NT2/D1 (cell line): Measurements from ENCODE around the gene NEO1.

Experiments
- DNase-seq: peaks from one replicate; pipeline ENCODE4 v3.0.0-alpha.2; 2011; ENCODE audit warnings: low read depth, low spot score
- H3K27me3 ChIP-seq: 2 replicates; pipeline ENCODE4 v1.6.0; 2011; ENCODE audit warnings: mild to moderate bottlenecking; ENCODE audit not compliant: insufficient read length, insufficient read depth
- H3K36me3 ChIP-seq: 2 replicates; pipeline ENCODE4 v1.6.1; 2011; ENCODE audit warnings: mild to moderate bottlenecking, low read length, mixed read lengths; ENCODE audit not compliant: insufficient read depth, insufficient read length
- H3K4me1 ChIP-seq: 2 replicates; pipeline ENCODE4 v1.5.1; 2011; ENCODE audit not compliant: insufficient read depth, insufficient read length
- H3K4me3 ChIP-seq: 2 replicates; pipeline ENCODE4 v1.5.1; 2011; ENCODE audit warnings: low read depth; ENCODE audit not compliant: insufficient read length
- H3K9ac ChIP-seq: 2 replicates; pipeline ENCODE4 v1.6.0; 2011; ENCODE audit warnings: low read depth; ENCODE audit not compliant: insufficient read length
- H3K9me3 ChIP-seq: 2 replicates; pipeline ENCODE4 v1.5.1; 2011; ENCODE audit warnings: mild to moderate bottlenecking, low read length; ENCODE audit not compliant: insufficient read depth
- SUZ12 ChIP-seq: IDR thresholded peaks from 2 replicates; pipeline ENCODE4 v1.6.1; 2011; ENCODE audit not compliant: insufficient read length, insufficient read depth; ENCODE audit errors: extremely low read depth
- YY1 ChIP-seq: IDR thresholded peaks from 2 replicates; pipeline ENCODE4 v1.6.1; 2011; ENCODE audit not compliant: insufficient read length, insufficient read depth
- ZNF274 ChIP-seq: IDR thresholded peaks from 2 replicates; pipeline ENCODE4 v1.6.1; 2011; ENCODE audit warnings: mild to moderate bottlenecking, low read depth, low read length

The NEO1 gene

GRCh38 chr15:73074241-73074640 lies 22.0 kb downstream of the NEO1 start:
- H3K9ac ChIP-seq = no peak overlapping the region
- H3K36me3 ChIP-seq = no peaks in the 10 kb centered on the region
- H3K9me3 ChIP-seq = no peaks in the 10 kb centered on the region
- no peaks in the 10 kb centered on the region for H3K27me3 ChIP-seq
- no peak overlapping the region for H3K4me3 ChIP-seq
- no peaks in the 10 kb centered on the region for H3K4me1 ChIP-seq
- DNase-seq = no peak
- TF ChIP-seq SUZ12 (no peak), YY1 (no peak), ZNF274 (no peak)

DNA sequence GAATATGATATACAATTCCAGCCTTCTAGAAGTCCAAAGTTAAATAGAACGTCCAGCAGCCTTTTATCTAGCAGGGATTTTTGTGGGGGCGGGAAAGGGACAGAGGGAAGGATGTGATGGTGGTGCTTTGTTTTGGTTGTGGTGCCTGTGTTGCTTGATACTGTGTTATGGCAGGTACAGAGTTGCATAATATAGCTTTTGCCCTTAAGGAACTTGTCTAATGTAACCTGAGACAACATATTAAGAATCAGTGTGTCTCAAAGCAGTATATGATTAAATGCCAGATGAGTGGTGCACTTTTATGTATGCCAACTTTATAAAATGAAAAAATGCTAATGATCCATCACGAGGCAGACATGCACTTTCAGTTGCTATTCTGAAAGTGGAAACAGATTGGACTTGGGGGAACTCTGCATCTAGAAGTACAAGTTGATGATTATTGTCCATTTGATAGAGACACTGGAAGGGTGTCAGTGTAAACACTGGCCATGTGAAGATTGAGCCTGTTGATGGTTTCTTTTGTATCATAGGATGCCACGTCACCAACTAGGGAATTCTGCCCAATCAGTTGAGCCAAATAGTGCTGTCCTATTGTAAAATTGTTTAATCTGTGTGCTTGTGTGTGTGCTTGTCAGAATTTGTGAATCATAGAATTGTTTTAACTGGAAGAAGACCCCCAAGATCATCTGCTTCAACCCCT lies 23.0 kb downstream of the NEO1 start:
- Histone ChIP-seq H3K9me3 (no peaks in the 10 kb centered on the region), H3K27me3 (no peaks in the 10 kb centered on the region), H3K4me1 (no peaks in the 10 kb centered on the region), H3K4me3 (no peak overlapping the region), H3K9ac (no peak overlapping the region), H3K36me3 (no peaks in the 10 kb centered on the region)
- TF ChIP-seq ZNF274 = no peak
- TF ChIP-seq SUZ12 = no peak
- TF ChIP-seq YY1 = no peak
- DNase-seq = no peak

DNA sequence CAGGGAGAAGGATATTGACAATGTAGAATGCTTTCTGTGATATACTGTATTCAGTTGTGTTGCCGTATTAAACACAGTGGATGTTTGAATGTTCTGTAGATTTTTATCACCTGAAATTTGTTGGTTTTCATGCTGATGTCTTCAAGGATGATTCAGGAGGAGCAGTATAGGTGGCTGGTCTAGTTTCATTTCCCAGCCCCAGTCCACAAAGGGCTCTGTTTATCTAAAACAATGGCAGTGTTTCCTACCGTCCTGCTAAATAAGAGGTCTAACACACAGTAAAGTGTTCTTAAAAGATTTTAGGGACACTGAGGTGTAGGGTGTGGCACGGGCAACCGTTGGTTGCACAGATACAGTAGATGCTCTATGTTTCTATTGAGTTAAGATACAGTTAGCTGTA lies 26.0 kb downstream of the NEO1 start:
- TF ChIP-seq YY1 (no peak), ZNF274 (no peak), SUZ12 (no peak)
- Histone ChIP-seq H3K9me3 (no peaks in the 10 kb centered on the region), H3K9ac (no peak overlapping the region), H3K4me1 (no peaks in the 10 kb centered on the region), H3K4me3 (no peak overlapping the region), H3K36me3 (no peaks in the 10 kb centered on the region), H3K27me3 (no peaks in the 10 kb centered on the region)
- no peak for DNase-seq

DNA sequence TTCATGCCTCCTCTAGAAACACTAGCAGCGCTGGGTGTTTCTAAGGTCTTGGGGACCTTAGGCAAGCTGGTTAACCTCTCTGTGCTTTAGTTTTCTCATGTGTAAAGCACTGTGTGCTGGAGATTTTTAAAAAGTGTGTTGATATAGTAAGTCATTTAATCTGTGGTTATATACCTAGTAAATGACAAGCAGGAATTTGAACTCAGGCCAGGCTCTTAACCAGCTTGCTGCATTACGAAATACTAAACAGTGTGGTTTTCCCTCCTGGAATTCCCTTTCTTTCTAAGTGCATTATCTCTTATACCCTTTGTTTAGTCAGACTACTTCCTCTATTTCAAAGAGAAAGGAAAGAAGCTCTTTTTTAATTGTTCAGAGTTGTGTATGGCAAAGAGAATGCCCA lies 26.5 kb downstream of the NEO1 start:
- TF ChIP-seq SUZ12 (no peak), YY1 (no peak), ZNF274 (no peak)
- DNase-seq = no peak
- Histone ChIP-seq H3K9me3 (no peaks in the 10 kb centered on the region), H3K27me3 (no peaks in the 10 kb centered on the region), H3K4me1 (no peaks in the 10 kb centered on the region), H3K9ac (no peak overlapping the region), H3K4me3 (no peak overlapping the region), H3K36me3 (no peaks in the 10 kb centered on the region)

DNA sequence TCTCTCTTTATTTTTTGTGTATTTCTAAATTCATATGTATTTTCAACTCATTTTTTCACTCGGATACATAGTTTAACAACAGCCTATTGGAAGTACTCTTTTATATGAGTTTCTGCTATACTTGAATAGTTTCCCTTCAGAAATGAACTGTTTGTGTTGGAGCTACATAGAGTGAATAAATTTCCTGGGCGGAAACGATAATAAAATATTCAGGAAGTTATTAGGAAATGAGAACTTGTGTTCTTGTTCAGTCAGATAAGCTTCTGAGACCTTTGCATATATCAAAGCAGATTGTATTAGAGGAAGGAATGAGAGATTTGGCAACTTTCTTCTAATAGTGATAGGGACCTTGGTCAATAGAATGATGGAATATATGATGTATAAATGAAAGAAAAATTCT lies 27.3 kb downstream of the NEO1 start:
- H3K4me3 ChIP-seq = no peak overlapping the region
- no peaks in the 10 kb centered on the region for H3K27me3 ChIP-seq
- H3K9ac ChIP-seq = no peak overlapping the region
- H3K9me3 ChIP-seq = no peaks in the 10 kb centered on the region
- TF ChIP-seq SUZ12 (no peak), YY1 (no peak), ZNF274 (no peak)
- no peak for DNase-seq
- no peaks in the 10 kb centered on the region for H3K4me1 ChIP-seq
- no peaks in the 10 kb centered on the region for H3K36me3 ChIP-seq

DNA sequence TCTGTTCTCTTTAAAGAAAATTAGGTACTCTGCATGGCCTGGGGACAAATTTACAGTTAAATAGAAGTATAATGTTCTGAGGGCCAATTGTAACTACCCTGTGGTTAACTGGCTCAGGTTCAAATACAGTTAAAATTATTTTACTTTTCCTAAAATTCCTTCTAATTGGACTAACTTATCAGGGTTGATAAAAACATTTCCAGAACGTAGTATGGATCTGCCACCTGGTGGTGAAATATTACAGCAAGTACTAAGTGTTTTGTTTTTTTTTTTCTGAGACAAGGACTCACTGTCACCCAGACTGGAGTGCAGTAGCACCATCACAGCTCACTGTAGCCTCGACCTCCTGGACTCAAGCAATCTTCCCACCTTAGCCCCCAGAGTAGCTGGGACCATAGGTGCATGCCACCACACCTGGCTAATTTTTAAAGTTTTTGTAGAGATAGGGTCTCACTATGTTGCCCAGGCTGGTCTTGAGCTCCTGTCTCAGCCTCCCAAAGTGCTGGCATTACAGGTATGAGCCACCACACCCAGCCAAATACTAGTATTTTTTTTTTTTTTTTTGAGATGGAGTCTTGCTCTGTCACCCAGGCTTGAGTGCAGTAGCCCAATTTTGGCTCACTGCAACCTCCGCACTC lies 29.2 kb downstream of the NEO1 start:
- no peak overlapping the region for H3K9ac ChIP-seq
- no peaks in the 10 kb centered on the region for H3K27me3 ChIP-seq
- no peaks in the 10 kb centered on the region for H3K4me1 ChIP-seq
- no peak overlapping the region for H3K4me3 ChIP-seq
- H3K36me3 ChIP-seq = no peaks in the 10 kb centered on the region
- TF ChIP-seq YY1 = no peak
- TF ChIP-seq ZNF274 = no peak
- TF ChIP-seq SUZ12 = no peak
- peak; percentile 13 for DNase-seq
- H3K9me3 ChIP-seq = peaks cover 9% of the 10 kb centered on the region; the same call in 1 of the 2 replicates

DNA sequence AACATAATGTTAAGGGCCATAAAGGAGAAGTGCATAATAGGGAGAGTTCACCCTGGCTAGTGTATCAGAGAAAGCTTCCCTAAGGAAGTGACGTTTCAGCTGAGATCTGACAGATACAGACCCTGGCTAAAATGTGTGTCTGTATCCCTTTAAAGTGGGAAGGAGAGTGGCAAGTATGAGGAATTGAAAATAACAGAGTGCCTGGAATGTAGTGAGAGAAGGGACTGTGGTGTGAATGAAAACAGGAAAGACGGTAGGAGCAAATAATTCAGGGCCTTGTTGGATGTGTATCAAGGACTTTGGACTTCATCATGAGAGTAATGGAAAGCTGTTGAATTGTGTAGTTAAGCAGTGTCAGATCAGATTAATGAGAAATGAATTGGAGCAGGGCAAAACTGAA lies 30.5 kb downstream of the NEO1 start:
- peaks cover 9% of the 10 kb centered on the region; the same call in 1 of the 2 replicates for H3K9me3 ChIP-seq
- H3K4me1 ChIP-seq = no peaks in the 10 kb centered on the region
- no peak overlapping the region for H3K4me3 ChIP-seq
- TF ChIP-seq SUZ12 = no peak
- no peak for TF ChIP-seq YY1
- no peak for TF ChIP-seq ZNF274
- H3K9ac ChIP-seq = no peak overlapping the region
- no peaks in the 10 kb centered on the region for H3K27me3 ChIP-seq
- no peaks in the 10 kb centered on the region for H3K36me3 ChIP-seq
- no peak for DNase-seq
